VCaP (cell line): ENCODE measurements around the gene NLGN2.
"Not testable (repeated sequence)": the region's sequence is repeated elsewhere in the genome, so short reads cannot be mapped to it uniquely, and the experiment has no call there.

Experiments used
- H3K27ac ChIP-seq: fragments of 450-650 bp; 2 replicates; pipeline ENCODE4 v1.5.1; 2017
- CTCF ChIP-seq: fragments of 450-650 bp; conservative IDR thresholded peaks from 2 replicates; pipeline ENCODE4 v1.5.1; 2017; ENCODE audit warnings: mild to moderate bottlenecking, moderate library complexity

Gene NLGN2

DNA sequence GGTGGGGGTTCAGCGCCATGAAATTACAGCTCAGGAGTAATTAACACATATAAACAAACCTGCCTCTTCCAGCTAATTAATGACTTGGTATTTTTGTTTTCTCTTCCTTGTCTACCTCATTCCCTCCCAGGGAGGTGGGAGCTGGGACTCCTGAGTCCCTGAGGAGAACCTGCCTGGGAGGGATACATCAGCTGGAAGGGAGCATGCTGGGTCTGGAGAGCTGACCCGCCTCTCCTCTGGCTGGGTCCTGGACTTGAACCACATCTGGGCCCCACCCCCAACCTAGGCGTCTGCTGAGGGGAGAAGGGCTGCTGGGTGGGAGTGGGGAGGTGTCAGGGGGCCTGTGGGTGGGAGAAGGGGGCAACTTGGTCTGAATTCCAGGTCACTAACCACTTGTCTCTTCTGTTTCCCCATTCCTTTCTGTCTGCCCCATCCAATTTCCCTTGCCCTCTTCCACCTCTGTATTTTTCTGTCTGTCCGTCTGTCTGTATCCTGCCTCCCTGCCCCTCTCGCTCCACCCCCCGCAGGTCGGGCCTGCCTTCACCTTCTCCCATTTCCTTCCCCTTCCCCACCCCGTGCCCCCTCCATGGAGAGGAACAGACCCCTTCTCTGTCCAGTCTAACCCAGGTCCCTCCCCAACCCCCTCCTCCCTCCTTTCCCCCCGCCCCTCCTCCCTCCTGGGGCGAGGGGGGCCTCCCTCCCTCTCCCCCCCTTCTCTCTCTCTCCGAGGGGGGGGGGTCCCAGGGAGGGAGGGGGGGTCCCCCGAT lies at the start of gene NLGN2:
NLGN2 (plus strand) TSS at position 361 of the 767 bp plus-strand sequence. CDS start 411 bp downstream, outside the sequence.
- H3K27ac ChIP-seq, result no peak within 1 kb of the TSS
- no peak for TF ChIP-seq CTCF

DNA sequence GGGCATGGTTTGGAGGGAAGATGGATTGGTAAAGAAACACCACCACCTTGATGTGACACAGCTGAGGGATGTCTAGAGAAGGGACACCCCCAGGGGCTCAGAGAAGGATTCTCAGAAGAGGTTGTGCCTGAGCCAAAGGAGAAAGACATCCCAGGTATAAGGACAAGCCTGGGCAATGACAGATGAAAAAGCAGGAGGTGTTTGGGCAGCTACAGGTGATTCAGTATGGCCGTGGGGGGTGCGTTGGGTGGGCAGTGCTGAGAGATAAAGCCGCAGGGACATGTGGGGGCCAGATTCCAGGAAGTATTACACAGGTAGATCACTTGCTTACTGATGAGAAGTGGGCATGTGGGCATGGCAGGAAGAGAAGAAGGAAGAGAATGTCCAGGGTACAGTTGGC lies 45.7 kb upstream of the NLGN2 start:
- no peak for TF ChIP-seq CTCF
- no peak overlapping the region for H3K27ac ChIP-seq

DNA sequence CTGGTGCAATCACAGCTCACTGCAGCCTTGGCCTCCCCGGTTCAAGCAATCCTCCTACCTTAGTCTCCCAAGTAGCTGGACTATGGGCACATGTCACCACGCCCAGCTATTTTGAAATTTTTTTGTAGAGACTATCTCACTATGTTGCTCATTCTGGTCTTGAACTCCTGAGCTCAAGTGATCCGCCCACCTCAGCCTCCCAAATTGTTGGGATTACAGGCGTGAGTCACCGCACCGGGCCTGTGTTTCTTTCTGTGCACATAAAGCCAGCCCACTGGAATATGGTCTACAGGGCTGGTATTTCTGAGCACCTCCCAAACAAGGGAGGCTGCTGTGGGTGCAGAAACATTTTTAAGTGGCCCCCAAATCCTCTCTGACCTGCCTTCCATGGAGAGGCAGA lies 44.3 kb upstream of the NLGN2 start:
- H3K27ac ChIP-seq, result no peak overlapping the region
- TF ChIP-seq CTCF, result no peak

DNA sequence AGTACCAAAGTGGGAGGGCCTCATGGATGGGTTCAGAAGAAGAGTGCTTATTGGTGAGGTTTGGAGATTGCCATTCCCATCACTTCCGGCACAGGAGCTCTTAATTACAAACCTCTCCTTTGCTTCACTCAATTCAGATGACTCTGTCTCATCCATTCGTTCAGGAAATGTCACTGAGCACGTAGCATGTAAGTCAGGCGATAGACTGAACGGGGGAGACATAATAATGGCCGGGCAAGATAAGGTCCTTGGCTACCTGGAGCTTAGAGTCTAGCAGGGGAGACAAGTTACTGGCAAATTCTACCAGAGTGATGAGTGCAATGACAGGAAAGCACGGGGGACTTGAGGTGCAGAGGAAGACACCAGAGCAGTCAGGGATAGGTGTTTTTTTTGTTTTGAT lies 41.7 kb upstream of the NLGN2 start:
- not testable (repeated sequence) for H3K27ac ChIP-seq

GRCh38 chr17:7367083-7367482 lies 40.6 kb upstream of the NLGN2 start:
- TF ChIP-seq CTCF, result no peak
- no peak overlapping the region for H3K27ac ChIP-seq

DNA sequence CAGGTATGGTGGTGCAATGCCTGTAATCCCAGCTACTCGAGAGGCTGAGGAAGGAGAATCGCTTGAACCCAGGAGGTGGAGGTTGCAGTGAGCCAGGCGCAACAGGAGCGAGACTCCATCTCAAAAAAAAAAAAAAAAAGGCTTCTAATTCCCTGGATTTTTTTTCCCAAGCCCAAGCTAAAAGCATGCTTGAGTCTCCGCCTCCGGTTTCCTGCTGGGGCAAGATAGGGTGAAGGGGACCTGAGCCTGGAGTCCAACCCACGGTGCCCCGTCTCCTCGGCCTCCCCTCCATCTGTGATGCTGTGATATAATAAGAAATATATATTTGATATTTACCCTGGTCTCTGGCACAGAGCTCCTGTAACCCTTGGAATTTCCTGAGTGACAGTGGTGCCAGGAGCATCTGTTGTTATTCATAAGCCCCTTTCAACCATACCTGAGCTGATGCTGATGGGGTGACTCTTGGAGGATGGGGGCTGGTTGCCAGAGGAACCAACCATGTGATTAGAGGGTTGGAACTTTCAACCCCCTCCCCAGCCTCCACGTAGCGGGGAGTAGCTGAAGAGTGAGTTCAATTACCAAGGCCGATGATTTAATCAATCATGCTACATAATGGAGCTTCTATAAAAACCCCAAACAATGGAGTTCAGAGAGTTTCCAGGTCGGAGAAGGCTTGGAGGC lies 39.6 kb upstream of the NLGN2 start:
- no peak overlapping the region for H3K27ac ChIP-seq
- TF ChIP-seq CTCF, result no peak

DNA sequence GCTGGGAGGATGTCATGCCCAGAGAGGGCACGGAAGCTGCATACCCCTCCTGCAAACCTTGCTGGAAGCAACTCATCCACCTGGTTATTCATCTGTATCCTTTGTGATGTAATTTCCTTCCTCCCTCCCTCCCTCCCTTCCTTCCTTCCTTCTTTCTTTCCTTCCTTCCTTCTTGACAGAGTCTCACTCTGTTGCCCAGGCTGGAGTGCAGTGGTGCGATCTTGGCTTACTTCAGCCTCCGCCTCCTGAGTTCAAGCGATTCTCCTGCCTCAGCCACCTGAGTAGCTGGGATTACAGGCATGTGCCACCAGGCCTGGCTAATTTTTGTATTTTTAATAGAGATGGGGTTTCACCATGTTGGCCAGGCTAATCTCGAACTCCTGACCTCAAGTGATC lies 39.0 kb upstream of the NLGN2 start:
- not testable (repeated sequence) for H3K27ac ChIP-seq

- no peak overlapping the region for H3K27ac ChIP-seq
- no peak for TF ChIP-seq CTCF
These were observed 37.8 kb upstream of the NLGN2 start for GRCh38 chr17:7369825-7370224.
